SJSA1 (cell line): Measurements from ENCODE around the gene GGT1. TPM values are rescaled to one million over a fixed set of nuclear protein-coding genes. Genes with fewer than 3 reads are reported as not detected.
"Not testable (repeated sequence)": the region's sequence is repeated elsewhere in the genome, so short reads cannot be mapped to it uniquely, and the experiment has no call there.

Experiments
- DNase-seq, 2 experiments: peaks; one replicate each; pipeline ENCODE4 v3.0.0-alpha.2; 2015 to 2020; ENCODE audit warnings: low spot score in 2 of 2, low read depth in 1 of 2
- H3K27ac ChIP-seq: fragments of 250-450 bp; sonication (Bioruptor Pico); 2 replicates; pipeline ENCODE4 v1.5.1; 2020; ENCODE audit warnings: mild to moderate bottlenecking, moderate library complexity
- H3K27me3 ChIP-seq: fragments of 250-450 bp; sonication (Bioruptor Pico); replicated peaks from 2 replicates; pipeline ENCODE4 v1.5.1; 2020; ENCODE audit warnings: mild to moderate bottlenecking, moderate library complexity
- H3K36me3 ChIP-seq: fragments of 250-450 bp; sonication (Bioruptor Pico); 2 replicates; pipeline ENCODE4 v1.5.1; 2020; ENCODE audit warnings: mild to moderate bottlenecking
- H3K4me1 ChIP-seq: fragments of 250-450 bp; sonication (Bioruptor Pico); replicated peaks from 2 replicates; pipeline ENCODE4 v1.6.1; 2021; ENCODE audit warnings: mild to moderate bottlenecking
- H3K4me3 ChIP-seq: fragments of 250-450 bp; sonication (Bioruptor Pico); 2 replicates; pipeline ENCODE4 v1.5.1; 2020; ENCODE audit warnings: mild to moderate bottlenecking
- H3K9me3 ChIP-seq: fragments of 250-450 bp; sonication (Bioruptor Pico); replicated peaks from 2 replicates; pipeline ENCODE4 v1.5.1; 2020; ENCODE audit warnings: mild to moderate bottlenecking
- total RNA-seq: library from RNA; depleted of rRNA; stranded (reverse); fragments of >200 nt; shearing (Covaris generic); gene quantifications from 2 replicates; pipeline ENCODE4 v1.2.3, GENCODE V29; 2014

The GGT1 gene
- total RNA-seq, 1 experiment from 2014 or later = 0.61 TPM

GRCh38 chr22:24599958-24600715, 2.9 kb upstream of the GGT1 start:
- H3K27me3 ChIP-seq, H3K4me1 ChIP-seq, H3K27ac ChIP-seq, DNase-seq, H3K4me3 ChIP-seq, H3K9me3 ChIP-seq, H3K36me3 ChIP-seq: not testable (repeated sequence)

- Histone ChIP-seq H3K27ac (no peak overlapping the region), H3K36me3 (no peaks in the 10 kb centered on the region), H3K9me3 (no peaks in the 10 kb centered on the region), H3K4me3 (no peak overlapping the region), H3K4me1 (no peaks in the 10 kb centered on the region), H3K27me3 (no peaks in the 10 kb centered on the region)
- no peak for DNase-seq
Observed at GRCh38 chr22:24601217-24602104, 1.5 kb upstream of the GGT1 start.

GRCh38 chr22:24602105-24602749, 766 bp upstream of the GGT1 start:
- H3K27me3 ChIP-seq, H3K27ac ChIP-seq, DNase-seq, H3K4me1 ChIP-seq, H3K9me3 ChIP-seq, H3K4me3 ChIP-seq, H3K36me3 ChIP-seq: not testable (repeated sequence)

GRCh38 chr22:24603770-24604629, 1.0 kb downstream of the GGT1 start:
- H3K27me3 ChIP-seq, H3K9me3 ChIP-seq, H3K4me3 ChIP-seq, H3K27ac ChIP-seq, DNase-seq, H3K36me3 ChIP-seq, H3K4me1 ChIP-seq: not testable (repeated sequence)

- H3K27me3 ChIP-seq, H3K36me3 ChIP-seq, H3K27ac ChIP-seq, DNase-seq, H3K4me1 ChIP-seq, H3K4me3 ChIP-seq, H3K9me3 ChIP-seq: not testable (repeated sequence)
Observed at GRCh38 chr22:24606340-24606739, 3.3 kb downstream of the GGT1 start.

- not testable (repeated sequence) for H3K27ac ChIP-seq, H3K9me3 ChIP-seq, H3K4me3 ChIP-seq, H3K36me3 ChIP-seq, H3K4me1 ChIP-seq, H3K27me3 ChIP-seq, DNase-seq
Observed at GRCh38 chr22:24607429-24607983, 4.5 kb downstream of the GGT1 start.

- H3K27me3 ChIP-seq, H3K4me3 ChIP-seq, DNase-seq, H3K27ac ChIP-seq, H3K9me3 ChIP-seq, H3K4me1 ChIP-seq, H3K36me3 ChIP-seq: not testable (repeated sequence)
Observed at GRCh38 chr22:24608327-24608726, 5.3 kb downstream of the GGT1 start.

GRCh38 chr22:24609888-24610287, 6.9 kb downstream of the GGT1 start:
- H3K27ac ChIP-seq, H3K4me3 ChIP-seq, H3K9me3 ChIP-seq, H3K36me3 ChIP-seq, H3K27me3 ChIP-seq, H3K4me1 ChIP-seq, DNase-seq: not testable (repeated sequence)

GRCh38 chr22:24614794-24615193, 11.8 kb downstream of the GGT1 start:
- H3K4me3 ChIP-seq, H3K27ac ChIP-seq, DNase-seq, H3K36me3 ChIP-seq, H3K4me1 ChIP-seq, H3K9me3 ChIP-seq, H3K27me3 ChIP-seq: not testable (repeated sequence)

GRCh38 chr22:24621244-24621643, 18.3 kb downstream of the GGT1 start:
- not testable (repeated sequence) for H3K27me3 ChIP-seq, H3K36me3 ChIP-seq, H3K9me3 ChIP-seq, H3K4me3 ChIP-seq, DNase-seq, H3K4me1 ChIP-seq, H3K27ac ChIP-seq

- H3K4me1 ChIP-seq, DNase-seq, H3K27me3 ChIP-seq, H3K9me3 ChIP-seq, H3K36me3 ChIP-seq, H3K4me3 ChIP-seq, H3K27ac ChIP-seq: not testable (repeated sequence)
Observed at GRCh38 chr22:24622596-24622995, 19.6 kb downstream of the GGT1 start.

- H3K4me1 ChIP-seq, H3K9me3 ChIP-seq, H3K36me3 ChIP-seq, H3K4me3 ChIP-seq, H3K27ac ChIP-seq, DNase-seq, H3K27me3 ChIP-seq: not testable (repeated sequence)
Observed at GRCh38 chr22:24627911-24628310, 24.9 kb downstream of the GGT1 start.

GRCh38 chr22:24629069-24629468, 26.1 kb downstream of the GGT1 start:
- not testable (repeated sequence) for H3K27me3 ChIP-seq, H3K27ac ChIP-seq, H3K4me1 ChIP-seq, H3K36me3 ChIP-seq, H3K9me3 ChIP-seq, H3K4me3 ChIP-seq
- peak in 1 of 2 experiments; percentile 52 for DNase-seq
